Stimulated activated CD8-positive, alpha-beta memory T cell treated with anti-CD3 and anti-CD28 coated beads, Interleukin-15, amount 100 ng/mL, for 4 hours (primary cell): ENCODE results near the gene KLF16.
A peak's percentile ranks its signal among the peaks of the same experiment; 100 is the strongest.

ENCODE experiments used
- DNase-seq, 2 donors: peaks; one replicate each; pipeline ENCODE4 v3.0.0-alpha.2; 2020; ENCODE audit warnings: low read depth in 2 of 2

The KLF16 gene

DNA sequence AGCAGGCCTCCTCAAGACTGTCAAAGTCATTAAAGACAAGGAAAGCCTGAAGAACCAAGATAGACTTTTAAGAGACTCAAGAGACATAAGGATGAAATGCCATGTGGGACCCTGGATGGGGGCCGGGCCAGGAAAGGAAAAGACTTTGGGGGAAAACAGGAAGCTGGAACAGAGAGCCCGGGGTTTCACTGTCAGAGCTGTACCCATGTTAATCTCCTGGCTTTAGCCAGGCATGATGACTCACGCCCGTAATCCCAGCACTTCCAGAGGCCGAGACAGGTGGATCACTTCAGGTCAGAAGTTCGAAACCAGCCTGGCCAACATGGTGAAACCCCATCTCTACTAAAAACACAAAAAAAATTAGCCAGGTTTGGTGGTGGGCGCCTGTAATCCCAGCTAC, 5.6 kb upstream of the KLF16 start:
- no peak for DNase-seq

DNA sequence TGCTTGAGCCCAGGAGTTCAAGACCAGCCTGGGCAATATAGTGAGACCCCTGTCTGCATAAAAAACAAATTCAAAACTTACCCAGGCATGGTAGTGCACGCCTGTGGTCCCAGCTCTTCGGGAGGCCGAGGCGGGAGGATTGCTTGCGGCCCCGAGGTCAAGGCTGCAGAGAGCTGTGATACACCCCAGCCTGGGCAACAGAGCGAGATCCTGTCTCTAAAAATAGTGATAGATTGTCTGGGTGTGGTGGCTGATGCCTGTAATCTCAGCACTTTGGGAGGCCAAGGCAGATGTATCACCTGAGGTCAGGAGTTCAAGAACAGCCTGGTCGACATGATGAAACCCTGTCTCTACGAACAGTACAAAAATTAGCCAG, 4.0 kb upstream of the KLF16 start:
- no peak for DNase-seq

DNA sequence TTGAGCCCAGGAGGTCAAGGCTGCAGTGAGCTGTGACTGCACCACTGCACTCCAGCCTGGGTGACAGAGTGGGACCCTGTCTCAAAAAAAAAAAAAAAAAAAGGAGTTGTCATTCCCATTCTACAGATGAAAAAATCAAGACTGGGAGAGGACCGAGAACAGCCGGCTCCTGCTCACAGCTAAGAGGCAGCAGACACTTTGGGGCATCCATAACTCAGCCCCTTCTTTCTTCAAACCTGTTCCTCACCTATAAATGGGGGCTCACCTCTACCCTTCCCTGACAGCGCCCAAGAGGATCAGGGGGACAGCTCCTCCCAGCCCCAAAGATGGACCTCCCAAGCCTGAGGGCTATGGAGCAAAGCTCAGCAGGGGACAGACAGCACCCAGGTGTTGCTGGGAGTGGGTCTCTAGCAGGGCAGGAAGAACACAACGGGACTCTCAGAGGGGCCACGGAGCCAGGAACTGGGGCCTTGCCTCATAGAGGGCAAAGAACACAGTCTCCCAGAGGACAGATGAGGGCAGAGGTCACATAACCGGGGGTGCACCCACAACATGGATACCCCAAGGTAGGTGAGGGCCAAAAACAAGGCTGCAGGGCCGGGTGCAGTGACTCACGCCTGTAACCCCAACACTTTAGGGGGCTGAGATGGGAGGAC, 3.4 kb upstream of the KLF16 start:
- DNase-seq, result no peak

DNA sequence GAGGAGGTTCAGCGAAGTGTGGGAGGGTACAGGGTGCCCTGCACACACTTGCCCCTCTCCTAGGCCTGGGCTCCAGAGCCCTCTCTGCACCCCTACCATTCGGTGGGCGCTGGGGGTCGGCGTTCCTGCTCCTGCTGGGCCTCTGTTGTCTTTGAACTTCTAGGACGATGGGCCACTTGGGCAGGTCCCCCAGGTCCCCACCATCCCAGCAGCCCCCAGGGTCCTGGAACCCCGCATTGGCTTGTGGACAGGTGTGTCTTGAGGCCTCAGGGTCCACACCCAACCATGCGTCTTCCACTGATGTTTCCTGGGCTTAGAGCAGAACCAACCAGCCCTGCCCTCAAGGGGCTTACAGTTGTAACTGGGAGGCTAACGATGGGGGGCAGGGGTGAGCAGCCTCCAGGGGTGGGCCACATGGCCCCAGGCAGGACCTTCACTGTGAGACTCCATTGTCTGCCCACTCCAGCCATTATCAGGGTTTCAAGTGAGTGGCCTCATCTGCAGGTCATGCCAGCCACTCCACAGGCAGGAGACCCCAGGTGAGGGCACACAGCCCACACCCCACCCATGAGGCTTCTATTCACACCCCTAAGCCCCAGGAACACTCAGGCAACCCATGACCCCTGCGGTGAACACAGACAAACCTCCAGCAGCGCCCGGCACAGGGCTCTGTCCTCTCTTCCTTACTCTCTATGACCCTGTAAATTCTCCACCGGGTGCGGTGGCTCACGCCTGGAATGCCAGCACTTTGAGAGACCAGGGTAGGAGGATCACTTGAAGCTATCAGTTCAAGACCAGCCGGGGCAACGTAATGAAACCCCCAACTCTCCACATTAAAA, 2.0 kb upstream of the KLF16 start:
- no peak for DNase-seq

DNA sequence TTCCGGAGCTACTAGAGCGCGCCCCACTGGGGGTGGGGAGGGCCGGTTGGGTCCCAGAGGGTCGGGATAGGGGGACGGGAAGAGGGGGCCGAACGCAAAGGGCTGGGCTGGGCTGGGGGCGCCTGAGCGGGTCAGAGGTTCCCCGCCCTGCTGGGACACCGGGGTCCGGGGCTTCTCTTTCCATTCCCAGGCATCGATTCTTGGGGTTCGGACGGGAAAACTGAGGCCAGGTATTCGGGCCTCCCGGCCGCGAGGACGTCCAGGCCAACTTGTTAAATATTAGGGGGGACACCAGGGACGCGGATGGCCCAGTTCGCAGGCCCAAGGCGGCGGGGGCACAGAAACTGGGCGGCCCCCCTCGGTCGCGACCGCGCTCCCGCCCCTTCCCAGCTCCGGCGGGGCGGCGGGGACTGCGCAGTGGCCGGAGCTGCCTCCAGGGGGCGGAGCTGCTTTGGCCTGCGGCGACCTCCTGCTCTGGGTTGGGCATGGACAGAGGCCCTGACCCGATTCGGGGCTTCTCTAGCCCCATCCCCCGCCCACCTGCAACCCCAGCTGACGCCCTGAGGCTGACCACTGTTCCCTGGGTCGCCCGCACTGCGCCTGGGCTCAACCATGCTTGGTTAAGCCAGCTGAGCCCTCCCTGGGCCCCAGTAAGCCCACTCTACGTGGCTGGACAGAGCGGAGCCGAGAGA, 1.2 kb upstream of the KLF16 start:
- peak in 1 of 2 donors; percentile 36 for DNase-seq

DNA sequence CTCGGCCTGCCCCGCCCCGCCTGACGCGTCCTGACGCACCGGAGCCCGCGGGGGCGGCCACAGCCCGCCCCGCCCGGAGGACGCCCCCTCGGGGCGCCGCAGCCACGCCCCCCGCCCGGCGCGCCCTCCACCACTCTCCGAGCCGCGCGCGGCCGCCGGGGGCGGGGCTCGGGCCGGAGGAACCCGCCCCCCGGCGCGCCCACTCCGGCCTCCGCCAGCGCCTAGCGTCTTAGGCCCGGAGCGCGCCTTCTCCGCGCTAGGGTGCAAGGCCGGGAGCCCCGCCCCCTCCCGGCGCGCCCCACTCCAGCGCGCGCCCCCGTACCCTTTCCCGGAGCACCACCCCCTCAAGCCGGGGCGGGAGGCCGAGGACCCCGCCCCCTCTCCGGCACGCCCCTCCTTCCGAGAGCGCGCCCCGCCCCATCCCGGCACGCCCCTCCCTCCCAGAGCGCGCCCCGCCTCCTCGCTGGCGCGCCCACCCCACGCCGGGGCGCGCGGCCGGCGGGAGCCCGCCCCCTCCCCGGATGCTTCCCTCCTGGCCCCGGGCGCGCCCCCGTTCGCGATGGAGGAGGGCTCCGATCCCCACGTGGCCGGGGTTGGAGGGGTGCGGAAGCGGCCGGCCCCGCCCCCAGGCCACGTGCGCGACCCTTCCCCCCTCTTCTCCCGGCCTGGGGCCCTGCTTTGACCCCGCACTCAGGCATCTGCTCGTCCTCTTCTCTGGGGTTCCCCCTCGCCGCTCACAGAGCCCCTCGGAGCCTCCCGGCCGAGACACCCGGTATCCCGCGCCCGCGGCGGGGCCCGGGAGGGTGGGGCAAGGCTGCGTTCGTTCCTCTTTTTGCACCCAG, 480 bp upstream of the KLF16 start:
- peak; percentile 89 to 91 for DNase-seq

DNA sequence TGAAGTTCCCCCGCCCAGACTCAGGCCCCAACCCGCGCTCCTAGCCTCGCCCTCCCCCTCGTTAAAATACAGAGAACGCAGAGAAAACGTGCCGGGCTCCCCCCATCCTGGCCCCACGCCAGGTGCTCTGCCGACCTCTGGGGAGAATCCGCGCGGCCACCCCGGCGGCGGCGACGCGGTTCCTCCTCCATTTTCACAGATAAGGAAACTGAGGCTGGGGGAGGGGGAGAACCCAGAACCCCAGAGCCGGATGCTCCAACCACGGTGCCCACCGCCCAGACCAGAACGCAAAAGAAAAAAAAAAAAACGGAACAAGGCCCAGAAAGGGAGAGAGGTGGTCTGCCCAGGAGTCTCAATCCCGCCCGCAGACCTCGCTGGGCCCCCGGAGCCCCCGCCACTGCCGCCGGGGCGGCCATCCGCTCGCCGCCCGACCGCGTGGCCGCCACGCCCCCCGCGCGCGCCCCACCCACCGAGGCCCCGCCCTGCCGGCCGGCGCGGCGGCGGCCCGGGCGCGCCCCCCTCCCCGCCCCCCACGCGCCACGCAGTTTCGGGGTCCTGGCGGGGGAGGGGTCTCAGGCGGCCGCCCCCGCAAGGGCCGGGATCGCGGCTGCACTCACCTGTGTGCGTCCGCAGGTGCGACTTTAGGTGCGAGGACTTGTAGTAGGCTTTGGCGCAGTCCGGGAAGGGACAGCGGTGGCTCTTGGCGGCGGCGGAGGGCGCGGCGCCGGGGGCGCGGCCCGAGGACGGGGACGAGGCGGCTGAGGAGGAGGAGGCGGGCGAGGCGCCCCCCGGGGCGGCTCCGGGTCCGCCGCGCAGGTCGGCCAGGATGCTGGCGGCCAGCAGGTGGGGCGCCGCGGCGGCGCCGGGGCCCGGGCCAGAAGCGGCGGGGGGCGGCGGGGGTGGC, 703 bp downstream of the KLF16 start:
- peak in 1 of 2 donors; percentile 38 for DNase-seq

DNA sequence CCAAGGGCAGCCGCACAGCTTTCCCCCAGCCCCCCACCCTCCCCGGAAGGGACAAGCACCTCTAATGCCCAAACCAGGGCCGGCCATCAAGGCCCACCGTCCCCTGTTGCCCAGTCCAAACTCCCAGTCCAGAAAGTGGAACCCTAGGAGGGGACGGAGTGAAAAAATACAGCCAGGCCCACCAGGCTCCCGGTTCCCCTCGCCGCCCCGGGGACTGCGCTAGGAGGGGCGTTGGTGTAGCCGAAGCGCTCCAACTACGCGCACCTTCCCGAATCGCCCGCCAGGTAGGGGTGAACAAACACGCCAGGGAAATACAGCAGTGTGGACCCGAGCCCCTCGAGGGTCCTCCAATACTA, 1.3 kb downstream of the KLF16 start:
- no peak for DNase-seq

DNA sequence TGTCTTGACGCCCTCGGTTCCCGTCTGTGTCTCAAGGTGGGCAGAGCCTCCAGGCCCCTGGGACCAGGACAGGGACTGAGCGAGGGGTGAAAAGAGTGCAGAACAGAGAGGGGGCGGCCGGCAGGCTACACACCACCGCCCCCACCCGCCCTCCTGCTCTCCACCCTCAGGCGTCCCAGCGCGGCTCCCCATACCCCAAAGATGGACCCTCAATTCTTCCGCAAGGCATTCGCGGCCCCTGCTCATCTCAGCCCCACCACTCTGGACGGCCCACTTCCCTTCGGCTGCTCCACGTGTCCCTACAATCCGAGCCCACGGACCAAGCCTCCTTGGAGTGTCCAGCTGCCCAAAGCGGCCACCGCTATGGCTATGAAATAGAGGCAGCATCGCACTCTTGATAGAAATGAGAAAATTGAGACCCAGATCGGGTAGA, 1.8 kb downstream of the KLF16 start:
- DNase-seq, result no peak

DNA sequence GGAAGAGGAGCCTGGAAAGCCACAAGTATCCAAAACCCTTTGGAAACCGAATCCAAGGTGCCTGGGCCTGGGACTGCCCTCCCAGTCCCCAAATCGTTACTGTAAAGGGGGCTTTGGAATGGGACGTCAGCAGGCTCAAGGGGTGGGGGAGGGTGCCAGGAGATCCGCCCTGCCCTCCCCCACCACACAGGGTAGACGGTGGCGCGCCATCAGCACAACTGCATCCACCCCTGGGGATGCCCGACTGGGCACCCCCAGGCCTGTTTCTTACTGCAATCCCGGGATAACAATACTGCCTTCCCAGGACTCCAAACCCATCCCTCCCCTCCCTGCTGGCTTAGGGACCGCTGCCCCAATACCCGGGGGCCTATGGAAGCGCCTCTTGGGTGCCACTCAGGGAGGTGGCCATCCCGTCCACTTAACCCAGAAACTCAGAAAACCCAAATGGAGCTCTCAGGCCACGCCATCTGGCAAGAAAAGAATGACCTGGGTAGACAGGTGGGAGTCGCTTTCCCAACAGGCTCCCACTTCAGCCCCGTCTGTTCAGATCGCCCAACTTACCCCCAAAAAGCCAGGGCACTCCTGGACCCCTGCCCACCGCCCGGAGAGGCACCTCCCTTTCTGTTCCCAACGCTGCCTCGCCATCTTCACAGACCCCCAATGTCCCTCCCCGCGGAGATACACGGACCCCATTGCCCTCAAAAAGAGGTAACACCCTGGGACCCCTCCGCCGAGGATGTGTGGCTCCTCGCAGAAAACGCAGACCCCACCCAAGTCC, 2.4 kb downstream of the KLF16 start:
- no peak for DNase-seq

DNA sequence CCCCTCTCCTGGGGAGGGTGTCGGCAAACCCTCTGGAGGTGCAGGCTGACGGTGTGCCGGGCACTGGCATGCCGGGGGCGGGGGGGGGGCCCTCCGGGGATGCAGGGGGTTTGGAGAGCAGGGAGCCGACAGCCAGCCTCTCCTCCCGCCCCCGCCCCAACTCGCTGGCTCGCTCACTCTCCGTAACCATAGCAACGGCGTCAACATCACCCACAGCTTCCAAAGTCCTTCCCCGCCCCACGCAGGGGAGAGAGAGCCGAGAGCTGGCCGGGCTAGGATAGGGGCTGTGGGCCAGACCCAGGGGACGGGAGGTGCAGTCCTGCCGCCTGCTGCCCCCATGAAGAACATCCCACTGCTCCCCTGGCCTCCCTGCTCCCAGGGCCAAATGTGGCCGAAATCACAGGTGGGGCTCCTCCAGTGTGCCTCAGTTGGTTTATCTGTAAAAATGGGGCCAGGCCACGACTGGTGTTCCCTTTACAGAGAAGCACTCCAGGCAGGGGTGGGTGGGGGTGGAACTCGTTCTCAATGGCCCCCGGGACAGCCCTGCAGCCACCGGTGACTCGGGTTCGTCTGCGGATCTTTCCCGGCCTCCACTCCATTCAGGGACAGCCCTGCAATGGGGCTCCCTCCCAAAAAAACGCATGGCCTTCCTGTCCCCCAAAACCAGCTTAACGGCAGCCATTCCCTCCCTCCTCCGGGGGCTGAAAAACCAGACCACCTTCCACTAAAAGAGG, 3.2 kb downstream of the KLF16 start:
- no peak for DNase-seq

DNA sequence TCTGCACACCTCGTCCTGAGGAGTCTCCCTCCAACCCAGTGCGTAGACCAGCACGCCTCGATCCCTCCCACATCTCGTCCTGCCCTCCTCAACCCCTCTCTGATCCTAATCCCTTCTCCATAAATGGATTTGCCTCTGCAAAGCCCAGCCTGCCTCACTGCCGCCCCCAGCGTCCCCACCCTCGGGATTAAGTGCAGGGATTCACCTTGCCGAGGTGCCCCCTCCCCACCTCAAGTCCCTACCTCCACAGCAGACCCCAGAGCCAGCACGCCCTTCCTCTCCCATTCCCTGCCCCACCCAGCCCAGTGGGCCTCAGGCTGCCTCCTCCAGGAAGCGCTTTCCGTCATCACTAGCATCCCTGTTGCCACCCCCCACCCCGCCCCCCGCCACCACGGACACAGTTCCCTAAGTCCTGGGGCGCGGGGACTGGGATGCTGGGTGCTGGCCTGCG, 4.0 kb downstream of the KLF16 start:
- no peak for DNase-seq

DNA sequence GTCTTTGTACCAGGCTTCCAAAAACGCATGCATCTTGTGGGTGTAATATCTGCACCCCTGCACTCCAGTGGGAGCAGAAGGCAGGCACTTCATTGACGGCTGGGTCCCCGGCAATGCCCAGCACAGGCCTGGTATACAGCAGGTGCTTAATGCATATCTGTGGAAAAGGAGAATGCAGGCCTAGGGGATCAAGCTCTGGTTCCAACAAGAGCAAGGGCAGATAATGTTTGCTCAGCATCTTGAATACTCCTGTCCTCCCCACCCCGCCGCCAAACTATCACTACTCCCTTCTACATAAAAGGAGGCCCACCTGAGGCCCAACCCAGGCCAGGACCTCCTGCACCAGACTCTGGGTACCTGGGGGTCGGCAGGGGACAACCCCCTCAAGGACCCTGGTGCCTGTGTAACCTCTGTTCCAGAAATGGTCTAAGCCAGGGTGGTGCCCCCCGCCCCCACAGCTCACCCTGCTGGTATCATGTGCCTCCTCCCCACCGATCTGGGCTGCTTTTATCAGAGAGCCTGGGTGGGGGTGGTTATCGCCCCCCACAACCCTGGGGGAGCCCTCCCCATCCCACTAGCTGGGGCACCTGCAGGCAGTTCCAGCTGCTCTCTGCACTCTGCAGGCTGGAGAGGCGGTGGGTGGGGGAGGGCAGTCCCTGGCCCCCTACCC, 4.8 kb downstream of the KLF16 start:
- DNase-seq, result no peak

DNA sequence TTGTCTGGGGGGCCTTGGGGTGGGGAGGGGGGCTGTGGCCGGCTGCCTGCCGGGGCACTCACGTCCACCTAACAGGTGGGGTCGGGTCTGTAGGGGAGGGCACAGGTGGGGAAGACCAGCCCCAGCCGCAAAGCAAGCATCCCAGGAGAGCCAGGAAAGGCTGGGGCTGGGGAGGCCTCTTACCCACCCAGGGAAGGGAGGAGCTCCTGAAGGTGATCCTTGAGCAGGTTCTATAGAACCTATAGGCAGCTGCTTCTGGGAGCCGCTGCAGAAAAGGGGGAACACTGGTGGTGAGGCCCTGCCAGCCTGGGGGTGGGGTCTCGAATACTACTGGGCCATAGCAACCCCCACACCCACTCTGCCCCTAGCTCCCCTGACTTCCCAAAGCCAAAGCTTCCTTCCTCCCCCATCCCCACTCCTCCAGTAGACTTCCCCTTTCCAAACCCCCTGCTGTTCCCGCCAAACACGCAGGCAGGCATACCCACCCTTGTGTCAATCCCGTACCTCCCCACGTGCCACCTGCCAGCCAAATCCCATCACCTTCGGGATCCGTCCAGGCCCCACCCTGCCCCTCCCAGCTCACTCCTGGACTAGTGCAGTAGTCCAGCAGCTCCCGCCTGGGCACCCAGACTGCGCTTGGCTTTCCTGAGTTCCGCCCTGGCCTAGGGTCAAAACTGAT, 5.6 kb downstream of the KLF16 start:
- no peak for DNase-seq

DNA sequence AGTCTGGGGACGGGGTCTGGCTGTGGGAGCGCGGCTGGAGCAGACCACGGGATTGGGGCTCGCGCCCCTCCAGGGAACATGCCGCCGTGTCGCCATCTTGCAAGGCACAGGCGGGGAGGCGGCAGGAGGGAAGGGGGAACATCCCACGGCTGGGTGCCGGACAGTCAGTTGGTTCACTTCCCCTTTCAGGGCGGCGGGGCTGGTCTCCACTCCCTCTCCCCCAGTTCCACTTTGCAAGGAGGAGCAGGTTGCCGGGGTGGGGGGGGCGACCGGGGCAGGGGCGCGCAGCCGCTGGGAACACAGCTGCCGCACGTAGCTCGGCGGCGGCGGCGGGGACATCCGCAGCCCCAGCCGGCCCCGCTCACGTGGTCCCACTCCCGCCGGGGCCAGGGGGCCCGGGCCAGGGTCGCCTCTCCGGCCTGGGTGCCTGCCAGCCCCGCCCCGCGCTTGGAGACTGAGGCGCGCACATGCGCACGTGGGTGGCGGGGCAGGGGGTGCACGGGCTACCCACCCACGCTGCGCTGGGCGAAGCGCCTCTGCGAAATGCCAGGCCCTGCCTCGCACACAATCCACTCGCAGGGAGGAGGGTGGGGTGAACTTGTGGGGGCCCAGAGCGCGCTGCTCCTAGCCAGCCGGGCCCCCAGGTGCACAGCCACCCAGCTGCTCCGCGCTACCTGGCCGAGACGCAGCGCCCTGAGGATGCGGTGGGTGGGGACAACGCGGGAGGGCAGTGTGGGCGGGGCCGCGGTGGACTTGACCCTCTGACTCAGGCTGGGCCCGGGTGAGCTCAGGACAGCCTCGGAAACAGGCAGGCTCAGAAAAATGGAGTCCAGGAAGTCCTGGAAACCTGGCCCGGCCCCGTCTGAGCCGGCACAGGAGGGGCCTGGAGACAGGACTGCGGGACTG, 6.4 kb downstream of the KLF16 start:
- DNase-seq, result peak; percentile 40 to 46

DNA sequence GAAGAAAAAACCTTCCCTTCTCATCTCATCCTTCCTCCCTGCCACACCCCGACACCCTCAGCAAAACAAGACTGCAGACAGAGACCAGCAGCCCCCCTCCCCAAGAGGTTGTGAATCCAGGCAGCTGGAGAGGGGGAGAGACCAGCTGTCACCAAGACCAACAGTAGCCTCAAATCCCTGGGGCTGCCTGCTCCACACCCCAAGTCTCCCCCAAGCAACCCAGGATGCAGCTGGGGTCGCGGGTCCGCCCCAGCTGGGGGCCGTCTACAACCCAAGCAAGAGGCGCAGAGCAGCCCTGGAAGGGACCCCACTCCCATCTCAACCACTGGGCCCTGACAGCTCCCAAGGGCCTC, 7.1 kb downstream of the KLF16 start:
- DNase-seq, result no peak

DNA sequence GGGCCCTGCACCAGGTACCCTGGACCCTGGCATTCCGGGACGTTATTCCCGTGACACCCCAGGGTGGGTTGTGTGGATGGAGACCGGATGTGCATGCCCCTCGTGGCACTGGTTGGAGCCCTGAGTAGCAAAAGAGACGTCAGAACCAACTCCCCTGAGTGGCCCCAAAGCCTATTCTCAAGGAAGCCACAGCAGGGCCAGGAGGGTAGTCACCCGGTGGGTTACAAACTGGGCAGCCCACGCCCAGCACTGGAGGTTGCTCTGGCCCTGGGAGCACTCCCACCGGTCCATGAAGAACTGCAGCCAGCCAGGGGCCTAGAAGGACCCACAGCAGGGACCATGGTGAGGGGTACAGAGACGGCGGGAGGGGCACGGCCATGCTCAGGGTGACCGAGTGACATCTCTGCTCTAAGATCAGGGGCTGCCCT, 7.5 kb downstream of the KLF16 start:
- no peak for DNase-seq
